HepG2 (cell line): Measurements from ENCODE around the gene CDRT15. TPM values are rescaled to one million over a fixed set of nuclear protein-coding genes. Genes with fewer than 3 reads are reported as not detected.

Experiments
- ATAC-seq: fragments of 200-7000 bp; cut with Tn5 transposase; 3 replicates; pipeline ENCODE4 v1.9.1; 2020; ENCODE audit warnings: mild to moderate bottlenecking, moderate library complexity
- BruUV-seq: library from RNA; stranded (reverse); fragments of 400-500 nt; replicated peaks from 2 replicates; lab custom pipeline; 2021; lab: Mats Ljungman, UMichigan
- CTCF ChIA-PET: fragments of 300-600 bp; formaldehyde crosslinking; extraction: SDS; loops from one replicate; lab custom pipeline; 2021; ENCODE audit warnings: low total read pairs, inconsistent platforms, low intra/inter-chr PET ratio; lab: Yijun Ruan, JAX
- POLR2A ChIA-PET: fragments of 350-600 bp; sonication (Branson Sonifier 250); formaldehyde crosslinking; loops from one replicate; lab custom pipeline; 2020; ENCODE audit warnings: antibody characterized with exemption, inconsistent platforms; lab: Yijun Ruan, JAX
- DNase-seq: peaks from one replicate; pipeline ENCODE4 v3.0.0-alpha.2; 2015; ENCODE audit warnings: low spot score
- FAIRE-seq: peaks from 3 replicates; lab custom pipeline; 2011; peaks lifted over from hg19 to GRCh38; lab: Jason Lieb, UNC
- H2AFZ ChIP-seq: one replicate; pipeline ENCODE4 v1.6.1; 2011; ENCODE audit warnings: low read length, inconsistent platforms
- H3K27ac ChIP-seq: fragments of 300-600 bp; 3 replicates; pipeline ENCODE4 v1.8.0; 2011; ENCODE audit warnings: mixed run types, mild to moderate bottlenecking, mixed read lengths, low read length, inconsistent platforms; ENCODE audit not compliant: insufficient read depth; ENCODE audit errors: extremely low read length
- H3K27me3 ChIP-seq, 2 experiments: fragments of 200-600 bp in 1 of 2; 2 replicates in 1 of 2; 3 replicates in 1 of 2; pipeline versions ENCODE4 v1.6.0 to v1.8.0; 2011; ENCODE audit warnings: low read length in 2 of 2, mild to moderate bottlenecking in 2 of 2, moderate library complexity in 2 of 2, inconsistent platforms in 1 of 2; ENCODE audit not compliant: insufficient read depth in 2 of 2, control insufficient read depth in 1 of 2
- H3K36me3 ChIP-seq, 2 experiments: fragments of 200-600 bp in 1 of 2; replicated peaks in 1 of 2; 2 replicates in 1 of 2; 3 replicates in 1 of 2; pipeline versions ENCODE4 v1.5.1 to v1.8.0; 2011; ENCODE audit warnings: low read length in 2 of 2, inconsistent platforms in 1 of 2; ENCODE audit not compliant: insufficient read depth in 2 of 2, control insufficient read depth in 1 of 2
- H3K4me1 ChIP-seq: 2 replicates; pipeline ENCODE4 v1.5.1; 2012; ENCODE audit warnings: low read length, inconsistent platforms; ENCODE audit not compliant: insufficient read depth
- H3K4me2 ChIP-seq: 2 replicates; pipeline ENCODE4 v1.6.0; 2011; ENCODE audit warnings: low read depth, low read length, inconsistent platforms
- H3K4me3 ChIP-seq, 3 experiments: fragments of 200-600 bp in 1 of 3; sonication (generic), shearing (Covaris generic) in 1 of 3; replicated peaks in 1 of 3; 2 replicates each; pipeline ENCODE4 v1.5.1; 2011 to 2016; ENCODE audit warnings: low read length in 3 of 3, inconsistent platforms in 2 of 3, low read depth in 2 of 3, mild to moderate bottlenecking in 2 of 3, control low read depth in 1 of 3, mixed read lengths in 1 of 3; ENCODE audit not compliant: insufficient read depth in 1 of 3
- H3K79me2 ChIP-seq: one replicate; pipeline ENCODE4 v1.6.1; 2011; ENCODE audit warnings: low read length, inconsistent platforms; ENCODE audit not compliant: insufficient read depth
- H3K9ac ChIP-seq: 2 replicates; pipeline ENCODE4 v1.6.0; 2011; ENCODE audit warnings: mild to moderate bottlenecking, low read depth, low read length, inconsistent platforms; ENCODE audit not compliant: insufficient read depth
- H3K9me3 ChIP-seq: 2 replicates; pipeline ENCODE4 v1.5.1; 2012; ENCODE audit warnings: mild to moderate bottlenecking, low read length
- H4K20me1 ChIP-seq: 2 replicates; pipeline ENCODE4 v1.6.0; 2011; ENCODE audit warnings: inconsistent platforms, mild to moderate bottlenecking, low read length, moderate library complexity; ENCODE audit not compliant: insufficient read depth
- ATF7 ChIP-seq, 2 experiments: fragments of 450-650 bp in 1 of 2; sonication (generic) in 1 of 2; formaldehyde crosslinking in 1 of 2; IDR thresholded peaks; 2 replicates each; pipeline versions ENCODE4 v1.4.0 to v1.6.1; 2016 to 2020; ENCODE audit warnings: antibody characterized with exemption in 1 of 2, mild to moderate bottlenecking in 1 of 2, missing genetic modification reagents in 1 of 2
- CENPT ChIP-seq: sonication (generic); formaldehyde crosslinking; IDR thresholded peaks from 2 replicates; pipeline ENCODE4 v1.8.0; 2022; ENCODE audit warnings: low read depth, mild to moderate bottlenecking, moderate library complexity, missing genetic modification reagents
- RBM39 ChIP-seq: fragments of 200-400 bp; formaldehyde crosslinking; IDR thresholded peaks from one replicate; pipeline ENCODE4 v1.6.1; 2018; ENCODE audit warnings: antibody characterized with exemption, mild to moderate bottlenecking, low read depth, low read length; ENCODE audit not compliant: poor library complexity, severe bottlenecking
- SRSF4 ChIP-seq: fragments of 200-400 bp; formaldehyde crosslinking; IDR thresholded peaks from one replicate; pipeline ENCODE4 v1.6.1; 2018; ENCODE audit warnings: mild to moderate bottlenecking, low read depth, low read length, moderate library complexity; ENCODE audit not compliant: poor library complexity, severe bottlenecking
- ZBTB20 ChIP-seq: sonication (generic); formaldehyde crosslinking; IDR thresholded peaks from 2 replicates; pipeline ENCODE4 v1.8.1; 2023; ENCODE audit warnings: missing genetic modification reagents, low read depth, mild to moderate bottlenecking, borderline replicate concordance
- ZC3H13 ChIP-seq: sonication (generic); formaldehyde crosslinking; IDR thresholded peaks from 2 replicates; pipeline ENCODE4 v1.8.1; 2023; ENCODE audit warnings: mild to moderate bottlenecking, missing genetic modification reagents, moderate library complexity
- ZNF264 ChIP-seq: sonication (generic); formaldehyde crosslinking; IDR thresholded peaks from 2 replicates; pipeline ENCODE4 v1.4.0; 2020; ENCODE audit warnings: missing genetic modification reagents
- WGBS: methylation state at CpG from one replicate; pipeline ENCODE4 v1.1.6; 2017; ENCODE audit warnings: low lambda C conversion rate; 5-methylcytosine and 5-hydroxymethylcytosine counted together
- in situ Hi-C: cut with HindIII; loops from 2 replicates; pipeline ENCODE4 v1.10.0; 2017; ENCODE audit warnings: low pct_unique_long_range_greater_than_20kb; ENCODE audit not compliant: extremely low pct_ligation_motif_present
- intact Hi-C: fragments of 100-400 bp; cut with micrococcal nuclease; formaldehyde crosslinking; loops from one replicate; pipeline ENCODE4 v1.10.0; 2022; ENCODE audit not compliant: unreplicated experiment
- polyA plus RNA-seq, 8 experiments: library from polyadenylated mRNA; depleted of rRNA in 3 of 8; stranded (reverse) in 7 of 8; unstranded in 1 of 8; fragments of >200 nt; fragmentation: Illumina TruSeq in 4 of 8; extraction: Trizol in 4 of 8; gene quantifications; 2 replicates each; pipeline versions ENCODE4 v1.2.1 to v1.2.3, GENCODE V29; 2011 to 2016; ENCODE audit warnings: low read depth in 4 of 8, missing spikeins in 1 of 8, mixed read lengths in 1 of 8; ENCODE audit not compliant: insufficient read depth in 1 of 8
- total RNA-seq, 5 experiments: library from RNA; depleted of rRNA; stranded (reverse); fragments of >200 nt; fragmentation: Illumina TruSeq; extraction: Trizol; gene quantifications; 2 replicates each; pipeline ENCODE4 v1.2.3, GENCODE V29; 2016; ENCODE audit warnings: low read depth in 1 of 5
- TF ChIP-seq, protein P1 (sequence below): IDR thresholded peaks from 2 replicates; pipeline ENCODE4 v1.6.1; 2016; ENCODE audit warnings: low read depth, control low read depth

The CDRT15 gene
- total and polyA plus RNA-seq, 2 of the 13 experiments (the other 11 are each of a cell fraction or from before 2014, with no cell fraction given): not detected

DNA sequence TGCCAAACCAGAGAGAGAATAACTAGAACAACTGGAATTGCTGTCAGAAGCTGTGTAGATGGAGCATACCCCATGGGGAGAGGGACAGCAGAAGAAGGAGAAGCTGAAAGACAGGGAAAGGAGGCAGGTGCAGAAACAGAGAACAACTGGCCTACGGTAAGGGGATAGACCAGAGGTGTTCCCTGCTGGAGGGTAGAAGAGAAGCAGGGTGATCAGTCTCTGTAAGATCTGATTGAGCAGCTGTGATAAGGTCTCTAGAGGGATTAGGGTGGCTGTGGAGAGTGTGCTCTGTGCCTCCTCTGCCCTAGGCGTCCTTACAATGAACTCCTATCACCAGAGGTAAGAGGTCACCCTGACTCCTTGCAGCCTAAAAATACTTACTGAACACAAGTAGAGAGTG is 33.8 kb upstream of the CDRT15 start (continued):
- TF ChIP-seq SRSF4 (no peak), ZC3H13 (CRISPR knock-in tag) (no peak), ZNF264 (CRISPR knock-in tag) (no peak), CENPT (CRISPR knock-in tag) (no peak)
- TF ChIP-seq, protein P1, sequence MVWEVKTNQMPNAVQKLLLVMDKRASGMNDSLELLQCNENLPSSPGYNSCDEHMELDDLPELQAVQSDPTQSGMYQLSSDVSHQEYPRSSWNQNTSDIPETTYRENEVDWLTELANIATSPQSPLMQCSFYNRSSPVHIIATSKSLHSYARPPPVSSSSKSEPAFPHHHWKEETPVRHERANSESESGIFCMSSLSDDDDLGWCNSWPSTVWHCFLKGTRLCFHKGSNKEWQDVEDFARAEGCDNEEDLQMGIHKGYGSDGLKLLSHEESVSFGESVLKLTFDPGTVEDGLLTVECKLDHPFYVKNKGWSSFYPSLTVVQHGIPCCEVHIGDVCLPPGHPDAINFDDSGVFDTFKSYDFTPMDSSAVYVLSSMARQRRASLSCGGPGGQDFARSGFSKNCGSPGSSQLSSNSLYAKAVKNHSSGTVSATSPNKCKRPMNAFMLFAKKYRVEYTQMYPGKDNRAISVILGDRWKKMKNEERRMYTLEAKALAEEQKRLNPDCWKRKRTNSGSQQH (CRISPR knock-in tag): no peak

DNA sequence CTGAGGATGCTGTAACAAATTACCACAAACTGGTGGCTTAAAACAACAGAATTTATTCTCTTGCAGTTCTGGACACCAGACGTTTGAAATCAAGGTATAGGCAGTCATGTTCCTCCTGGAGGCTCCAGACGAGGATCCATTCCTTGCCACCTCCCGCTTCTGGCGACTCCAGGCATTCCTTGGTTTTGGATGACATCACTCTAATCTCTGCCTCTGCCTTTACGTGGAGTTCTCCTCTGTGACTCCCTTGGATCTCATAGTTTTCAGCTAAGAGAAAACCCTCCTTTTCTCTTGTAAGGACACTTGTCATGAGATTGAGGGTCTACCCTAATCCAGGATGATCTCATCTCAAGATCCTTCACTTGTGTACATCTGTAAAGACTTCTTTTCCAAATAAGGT is 32.8 kb upstream of the CDRT15 start:
- Histone ChIP-seq H3K36me3 (no peaks in the 10 kb centered on the region), H3K9ac (no peak overlapping the region), H4K20me1 (no peaks in the 10 kb centered on the region), H3K4me3 (no peak overlapping the region), H3K9me3 (no peaks in the 10 kb centered on the region), H2AFZ (no peak overlapping the region), H3K79me2 (no peaks in the 10 kb centered on the region), H3K27ac (no peak overlapping the region), H3K27me3 (peaks cover 0 to 23% of the 10 kb centered on the region in 2 experiments; a peak in 3 of 5 replicates), H3K4me1 (no peaks in the 10 kb centered on the region), H3K4me2 (no peak overlapping the region)
- FAIRE-seq (no peak), DNase-seq (no peak), ATAC-seq (no peak)
- WGBS: 31% methylated on average over 5 of the region's 5 CpGs
- in situ Hi-C loops: loop anchor here (25.0 kb wide), 1 partner anchor 668 kb away; no protein-coding TSS in a partner anchor
- ChIA-PET POLR2A (interaction anchor here (1.2 kb wide), 1 partner anchor 31 kb away, joined by 4 read pairs; the partner anchor contains the start of gene HS3ST3B1), CTCF (no interaction called here)
- TF ChIP-seq RBM39 (no peak), ZBTB20 (no peak), ATF7 (IDR thresholded peaks at IDR 0.05) (peak; percentile 56), ATF7 (CRISPR knock-in tag; IDR thresholded peaks at IDR 0.05) (no peak)
- intact Hi-C loops: no loop called here
- BruUV-seq: no TSS peak
